Cardiac muscle cell (in vitro differentiated cells and primary cell): ENCODE data around the gene UBR4. TPM values are rescaled to one million over a fixed set of nuclear protein-coding genes. Genes with fewer than 3 reads are reported as not detected.

Source experiments
- DNase-seq, 2 donors: peaks; one replicate each; pipeline versions ENCODE4 v3.0.0 to v3.0.0-alpha.2; 2010 to 2017; ENCODE audit warnings: low read depth in 1 of 2, low spot score in 1 of 2
- H3K27ac ChIP-seq: fragments of 200-600 bp; sonication (generic); 2 replicates; pipeline ENCODE4 v1.5.1; 2016
- H3K27me3 ChIP-seq: fragments of 200-600 bp; sonication (generic); 2 replicates; pipeline ENCODE4 v1.6.0; 2016; ENCODE audit warnings: control low read depth
- H3K36me3 ChIP-seq: fragments of 200-600 bp; sonication (generic); 2 replicates; pipeline ENCODE4 v1.5.1; 2016; ENCODE audit warnings: control low read depth
- H3K4me1 ChIP-seq: fragments of 200-600 bp; sonication (generic); 2 replicates; pipeline ENCODE4 v1.8.1; 2017; ENCODE audit warnings: low read depth, mild to moderate bottlenecking, mixed run types
- H3K4me3 ChIP-seq: fragments of 200-600 bp; sonication (generic); 2 replicates; pipeline ENCODE4 v1.5.1; 2016; ENCODE audit warnings: mild to moderate bottlenecking
- H3K9me3 ChIP-seq: fragments of 200-600 bp; sonication (generic); 2 replicates; pipeline ENCODE4 v1.5.1; 2017; ENCODE audit warnings: low read depth, mild to moderate bottlenecking, control low read depth
- CTCF ChIP-seq: IDR thresholded peaks from 2 replicates; pipeline ENCODE4 v1.5.1; 2012; ENCODE audit warnings: low read depth, mild to moderate bottlenecking, low read length
- polyA plus RNA-seq: library from polyadenylated mRNA; unstranded; fragments of >200 nt; fragmentation: Nextera tagmentation; extraction: Ambion mirVana; gene quantifications from 2 replicates; pipeline ENCODE4 v1.2.1, GENCODE V29; 2016
- total RNA-seq: library from RNA; depleted of rRNA; stranded (reverse); fragments of >200 nt; gene quantifications from 2 replicates; pipeline ENCODE4 v1.2.3, GENCODE V29; 2016

UBR4 gene
- total and polyA plus RNA-seq, 2 experiments from 2014 or later, result 76.4 to 206 TPM

GRCh38 chr1:19040010-19040680 is 169.9 kb downstream of the UBR4 start:
- H3K27me3 ChIP-seq, result no peaks in the 10 kb centered on the region
- TF ChIP-seq CTCF, result no peak
- H3K4me1 ChIP-seq, result no peaks in the 10 kb centered on the region
- H3K27ac ChIP-seq, result no peak overlapping the region
- H3K36me3 ChIP-seq, result no peaks in the 10 kb centered on the region
- no peak for DNase-seq
- H3K4me3 ChIP-seq, result no peak overlapping the region
- no peaks in the 10 kb centered on the region for H3K9me3 ChIP-seq

DNA sequence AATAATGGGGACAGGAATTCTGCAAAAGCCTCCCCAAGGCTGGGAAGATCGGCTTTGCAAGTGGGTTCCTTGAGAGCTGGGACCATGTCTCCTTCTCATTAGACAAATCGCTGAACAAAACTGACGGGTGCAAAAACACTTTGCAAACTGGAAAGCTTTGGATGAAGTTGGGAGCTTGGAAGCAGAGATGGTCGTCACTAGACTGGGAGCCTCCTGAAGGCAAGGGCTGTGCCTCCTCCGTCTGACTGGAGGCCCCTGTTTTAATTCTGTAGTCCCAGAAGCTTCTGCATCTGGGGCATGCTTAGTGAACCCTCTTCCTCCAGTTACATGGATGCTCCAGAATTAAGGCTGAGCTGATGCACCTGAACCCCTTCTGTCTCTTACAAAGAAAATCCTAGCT is 171.3 kb downstream of the UBR4 start:
- H3K27ac ChIP-seq, result no peak overlapping the region
- H3K36me3 ChIP-seq, result no peaks in the 10 kb centered on the region
- TF ChIP-seq CTCF, result no peak
- H3K27me3 ChIP-seq, result no peaks in the 10 kb centered on the region
- no peaks in the 10 kb centered on the region for H3K4me1 ChIP-seq
- no peaks in the 10 kb centered on the region for H3K9me3 ChIP-seq
- DNase-seq, result no peak
- H3K4me3 ChIP-seq, result no peak overlapping the region

- no peak for DNase-seq
- Histone ChIP-seq H3K36me3 (no peaks in the 10 kb centered on the region), H3K27me3 (no peaks in the 10 kb centered on the region), H3K4me1 (no peaks in the 10 kb centered on the region), H3K4me3 (no peak overlapping the region), H3K9me3 (no peaks in the 10 kb centered on the region), H3K27ac (no peak overlapping the region)
- no peak for TF ChIP-seq CTCF
Observed at GRCh38 chr1:19038096-19038495, 172.0 kb downstream of the UBR4 start.

DNA sequence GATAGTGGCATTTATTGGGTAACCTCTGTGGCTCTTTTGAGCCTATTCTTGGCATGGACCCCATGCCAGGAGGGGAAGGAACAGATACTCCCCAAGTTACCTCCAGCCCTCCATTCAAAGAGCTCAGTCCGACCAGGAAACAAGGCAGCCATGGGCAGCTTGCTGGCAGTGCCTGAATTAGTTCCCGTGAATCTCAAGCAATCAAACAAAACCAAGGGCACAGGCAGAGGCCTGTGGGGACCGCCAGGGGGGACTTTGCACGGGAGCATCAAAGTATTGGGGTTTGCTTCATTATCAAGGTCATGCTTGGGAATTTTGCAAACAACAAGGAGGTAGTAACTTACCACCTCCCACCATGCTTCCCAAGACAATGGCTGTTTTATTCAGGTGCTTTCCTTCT is 172.4 kb downstream of the UBR4 start:
- H3K36me3 ChIP-seq, result no peaks in the 10 kb centered on the region
- no peaks in the 10 kb centered on the region for H3K27me3 ChIP-seq
- no peak for DNase-seq
- no peak overlapping the region for H3K27ac ChIP-seq
- no peak for TF ChIP-seq CTCF
- H3K9me3 ChIP-seq, result no peaks in the 10 kb centered on the region
- H3K4me1 ChIP-seq, result no peaks in the 10 kb centered on the region
- H3K4me3 ChIP-seq, result no peak overlapping the region

GRCh38 chr1:19036813-19037605 is 173.1 kb downstream of the UBR4 start:
- no peak for TF ChIP-seq CTCF
- no peaks in the 10 kb centered on the region for H3K4me1 ChIP-seq
- DNase-seq, result no peak
- H3K27ac ChIP-seq, result no peak overlapping the region
- H3K4me3 ChIP-seq, result no peak overlapping the region
- no peaks in the 10 kb centered on the region for H3K27me3 ChIP-seq
- no peaks in the 10 kb centered on the region for H3K9me3 ChIP-seq
- H3K36me3 ChIP-seq, result no peaks in the 10 kb centered on the region
